HepG2 (cell line): ENCODE results near the gene PCBD2. TPM values are rescaled to one million over a fixed set of nuclear protein-coding genes. Genes with fewer than 3 reads are reported as not detected.
A peak's percentile ranks its signal among the peaks of the same experiment; 100 is the strongest.

Experiments
- ADNP ChIP-seq: sonication (generic); formaldehyde crosslinking; IDR thresholded peaks from 2 replicates; pipeline ENCODE4 v1.4.0; 2020; ENCODE audit warnings: missing genetic modification reagents
- AFF4 ChIP-seq: sonication (generic); formaldehyde crosslinking; IDR thresholded peaks from 2 replicates; pipeline ENCODE4 v1.4.0; 2020; ENCODE audit warnings: missing genetic modification reagents
- ARHGAP35 ChIP-seq: sonication (generic); formaldehyde crosslinking; IDR thresholded peaks from 2 replicates; pipeline ENCODE4 v1.9.0; 2022; ENCODE audit warnings: mild to moderate bottlenecking, inconsistent platforms, moderate library complexity, missing genetic modification reagents, borderline replicate concordance
- ATF7-NPFF ChIP-seq: sonication (generic); formaldehyde crosslinking; IDR thresholded peaks from 2 replicates; pipeline ENCODE4 v1.8.1; 2023; ENCODE audit warnings: mild to moderate bottlenecking, low read depth, missing genetic modification reagents, moderate library complexity
- BRD4 ChIP-seq: sonication (generic); formaldehyde crosslinking; IDR thresholded peaks from 2 replicates; pipeline ENCODE4 v1.4.0; 2020; ENCODE audit warnings: missing genetic modification reagents
- CHD4 ChIP-seq: fragments of 200-600 bp; sonication (generic); IDR thresholded peaks from 2 replicates; pipeline ENCODE4 v1.7.0; 2017; ENCODE audit warnings: mild to moderate bottlenecking, low read length, borderline replicate concordance
- DDIT3 ChIP-seq: sonication (generic); formaldehyde crosslinking; IDR thresholded peaks from 2 replicates; pipeline ENCODE4 v1.4.0; 2020; ENCODE audit warnings: mild to moderate bottlenecking, missing genetic modification reagents
- FOXO1 ChIP-seq: sonication (generic); formaldehyde crosslinking; IDR thresholded peaks from 2 replicates; pipeline ENCODE4 v1.4.0; 2020; ENCODE audit warnings: missing genetic modification reagents
- MAFF ChIP-seq: IDR thresholded peaks from 2 replicates; pipeline ENCODE4 v1.6.1; 2011; ENCODE audit warnings: low read depth, low read length, improper control_type of control experiment
- NFE2L2 ChIP-seq: fragments of 150-350 bp; IDR thresholded peaks from 2 replicates; pipeline ENCODE4 v1.6.1; 2014; ENCODE audit warnings: low read length
- NPAS2 ChIP-seq: sonication (generic); formaldehyde crosslinking; IDR thresholded peaks from 2 replicates; pipeline ENCODE4 v1.8.0; 2022; ENCODE audit warnings: mild to moderate bottlenecking, missing genetic modification reagents, borderline replicate concordance
- RNF2 ChIP-seq: fragments of 450-650 bp; conservative IDR thresholded peaks from 2 replicates; pipeline ENCODE4 v1.6.1; 2016; ENCODE audit warnings: low read depth
- SIX1 ChIP-seq: sonication (generic); formaldehyde crosslinking; IDR thresholded peaks from 2 replicates; pipeline ENCODE4 v1.4.0; 2020; ENCODE audit warnings: missing genetic modification reagents, borderline replicate concordance
- SP1 ChIP-seq, 2 experiments: fragments of 450-650 bp in 1 of 2; sonication (generic) in 1 of 2; formaldehyde crosslinking in 1 of 2; IDR thresholded peaks; 2 replicates each; pipeline versions ENCODE4 v1.4.0 to v1.6.1; 2016 to 2020; ENCODE audit warnings: missing genetic modification reagents in 1 of 2
- TBX3 ChIP-seq: fragments of 450-650 bp; IDR thresholded peaks from 2 replicates; pipeline ENCODE4 v1.6.1; 2017; ENCODE audit warnings: antibody characterized with exemption, mild to moderate bottlenecking, inconsistent platforms, borderline replicate concordance
- TRAFD1 ChIP-seq: sonication (generic); formaldehyde crosslinking; IDR thresholded peaks from 2 replicates; pipeline ENCODE4 v1.5.1; 2020; ENCODE audit warnings: missing genetic modification reagents, mild to moderate bottlenecking, borderline replicate concordance
- ZFP90 ChIP-seq: sonication (generic); formaldehyde crosslinking; IDR thresholded peaks from 2 replicates; pipeline ENCODE4 v1.8.0; 2022; ENCODE audit warnings: missing genetic modification reagents, mild to moderate bottlenecking, inconsistent platforms, borderline replicate concordance
- ZFP91 ChIP-seq: sonication (generic); formaldehyde crosslinking; IDR thresholded peaks from 2 replicates; pipeline ENCODE4 v1.9.0; 2022; ENCODE audit warnings: missing genetic modification reagents, mild to moderate bottlenecking, borderline replicate concordance
- ZNF124 ChIP-seq: sonication (generic); formaldehyde crosslinking; IDR thresholded peaks from 2 replicates; pipeline ENCODE4 v1.4.0; 2020; ENCODE audit warnings: missing genetic modification reagents
- ZNF263 ChIP-seq: sonication (generic); formaldehyde crosslinking; IDR thresholded peaks from 2 replicates; pipeline ENCODE4 v1.4.0; 2020; ENCODE audit warnings: missing genetic modification reagents
- ZNF333 ChIP-seq: sonication (generic); formaldehyde crosslinking; IDR thresholded peaks from 2 replicates; pipeline ENCODE4 v1.4.0; 2020; ENCODE audit warnings: mild to moderate bottlenecking, missing genetic modification reagents, borderline replicate concordance
- ZNF614 ChIP-seq: IDR thresholded peaks from 2 replicates; pipeline ENCODE4 v1.6.1; 2018; ENCODE audit warnings: missing biosample characterization, missing genetic modification reagents, inconsistent platforms, borderline replicate concordance
- ZSCAN12 ChIP-seq: sonication (generic); formaldehyde crosslinking; IDR thresholded peaks from 2 replicates; pipeline ENCODE4 v1.9.0; 2021; ENCODE audit warnings: mild to moderate bottlenecking, missing genetic modification reagents
- polyA plus RNA-seq, 8 experiments: library from polyadenylated mRNA; depleted of rRNA in 3 of 8; stranded (reverse) in 7 of 8; unstranded in 1 of 8; fragments of >200 nt; fragmentation: Illumina TruSeq in 4 of 8; extraction: Trizol in 4 of 8; gene quantifications; 2 replicates each; pipeline versions ENCODE4 v1.2.1 to v1.2.3, GENCODE V29; 2011 to 2016; ENCODE audit warnings: low read depth in 4 of 8, missing spikeins in 1 of 8, mixed read lengths in 1 of 8; ENCODE audit not compliant: insufficient read depth in 1 of 8
- total RNA-seq, 5 experiments: library from RNA; depleted of rRNA; stranded (reverse); fragments of >200 nt; fragmentation: Illumina TruSeq; extraction: Trizol; gene quantifications; 2 replicates each; pipeline ENCODE4 v1.2.3, GENCODE V29; 2016; ENCODE audit warnings: low read depth in 1 of 5

PCBD2 gene
- total and polyA plus RNA-seq, 2 of the 13 experiments (the other 11 are each of a cell fraction or from before 2014, with no cell fraction given) = 5.5 to 12.0 TPM

GRCh38 chr5:134904610-134905245 is at the start of gene PCBD2 (continued):
- TF ChIP-seq MAFF (no peak), ZSCAN12 (CRISPR knock-in tag) (no peak), DDIT3 (CRISPR knock-in tag) (no peak), ZNF263 (CRISPR knock-in tag) (peak; percentile 6; the same call in 1 of the 2 replicates), AFF4 (no peak), ATF7-NPFF (CRISPR knock-in tag) (peak; percentile 85), ARHGAP35 (CRISPR knock-in tag) (0 out of 2 replicates have a peak, but pooled peaks have one; percentile 40), BRD4 (CRISPR knock-in tag) (no peak), NPAS2 (CRISPR knock-in tag) (no peak), RNF2 (peak; percentile 56; the same call in 1 of the 2 replicates), ZFP91 (peak; percentile 71; the same call in 1 of the 2 replicates), NFE2L2 (no peak), TRAFD1 (CRISPR knock-in tag) (no peak), FOXO1 (peak; percentile 44; the same call in 1 of the 2 replicates), ZNF614 (CRISPR knock-in tag) (peak; percentile 83; the same call in 1 of the 2 replicates), ADNP (CRISPR knock-in tag) (0 out of 2 replicates have a peak, but pooled peaks have one; percentile 45), SIX1 (no peak), ZNF333 (peak; percentile 49; the same call in 1 of the 2 replicates), SP1 (IDR thresholded peaks at IDR 0.05) (no peak), SP1 (CRISPR knock-in tag; IDR thresholded peaks at IDR 0.05) (no peak), ZFP90 (CRISPR knock-in tag) (peak; percentile 54; the same call in 1 of the 2 replicates), CHD4 (no peak), TBX3 (no peak), ZNF124 (CRISPR knock-in tag) (no peak)
